Endothelial cell of umbilical vein (primary cell): Measurements from ENCODE around the gene PNPLA6. TPM values are rescaled to one million over a fixed set of nuclear protein-coding genes. Genes with fewer than 3 reads are reported as not detected.

Experiments used
- BruUV-seq: library from RNA; stranded (reverse); fragments of 400-500 nt; replicated peaks from 2 replicates; lab custom pipeline; 2021; lab: Mats Ljungman, UMichigan
- CTCF ChIA-PET: fragments of 300-600, 350-600 bp; sonication (Branson Sonifier 250); formaldehyde crosslinking; loops from one replicate; lab custom pipeline; 2021; ENCODE audit warnings: antibody characterized with exemption, inconsistent platforms; lab: Charles Lee
- POLR2A ChIA-PET: fragments of 300-600, 350-600 bp; sonication (Branson Sonifier 250); formaldehyde crosslinking; loops from one replicate; lab custom pipeline; 2021; ENCODE audit warnings: antibody characterized with exemption, inconsistent platforms; lab: Charles Lee
- DNase-seq: peaks from one replicate; pipeline ENCODE4 v3.0.0-alpha.2; 2011; ENCODE audit warnings: low read depth, low spot score
- FAIRE-seq: peaks from 2 replicates; lab custom pipeline; 2011; peaks lifted over from hg19 to GRCh38; lab: Jason Lieb, UNC
- H2AFZ ChIP-seq: 2 replicates; pipeline ENCODE4 v1.6.0; 2012; ENCODE audit warnings: low read depth, low read length, control low read depth, inconsistent platforms
- H3K27ac ChIP-seq: 2 replicates; pipeline ENCODE4 v1.5.1; 2011; ENCODE audit warnings: low read depth, mild to moderate bottlenecking, control low read depth, low read length, moderate library complexity; ENCODE audit not compliant: insufficient read depth
- H3K27me3 ChIP-seq, 2 experiments: 2 replicates each; pipeline versions ENCODE4 v1.6.0 to v1.6.1; 2011; ENCODE audit warnings: low read length in 2 of 2, mixed read lengths in 1 of 2; ENCODE audit not compliant: control insufficient read depth in 2 of 2, insufficient read depth in 2 of 2
- H3K36me3 ChIP-seq, 2 experiments: 2 replicates in 1 of 2; 3 replicates in 1 of 2; pipeline ENCODE4 v1.5.1; 2011; ENCODE audit warnings: low read length in 2 of 2, mild to moderate bottlenecking in 1 of 2, moderate library complexity in 1 of 2; ENCODE audit not compliant: control insufficient read depth in 2 of 2, insufficient read depth in 2 of 2; ENCODE audit errors: extremely low read depth in 1 of 2
- H3K4me1 ChIP-seq: 3 replicates; pipeline ENCODE4 v1.5.1; 2011; ENCODE audit warnings: mild to moderate bottlenecking, low read length; ENCODE audit not compliant: control insufficient read depth, insufficient read depth; ENCODE audit errors: extremely low read depth
- H3K4me2 ChIP-seq: 2 replicates; pipeline ENCODE4 v1.6.1; 2011; ENCODE audit warnings: low read length, control low read depth, mixed read lengths; ENCODE audit not compliant: insufficient read depth
- H3K4me3 ChIP-seq, 3 experiments: fragments of 200-600 bp in 1 of 3; sonication (generic), shearing (Covaris generic) in 1 of 3; replicated peaks in 1 of 3; 2 replicates each; pipeline ENCODE4 v1.5.1; 2011 to 2016; ENCODE audit warnings: control low read depth in 3 of 3, low read length in 3 of 3, mild to moderate bottlenecking in 2 of 3, inconsistent platforms in 1 of 3, low read depth in 1 of 3, moderate library complexity in 1 of 3; ENCODE audit not compliant: insufficient read depth in 1 of 3
- H3K79me2 ChIP-seq: 2 replicates; pipeline ENCODE4 v1.6.0; 2012; ENCODE audit warnings: low read length, inconsistent platforms; ENCODE audit not compliant: control insufficient read depth, insufficient read depth
- H3K9ac ChIP-seq: replicated peaks from 2 replicates; pipeline ENCODE3; 2011; ENCODE audit warnings: low read length, control low read depth; ENCODE audit not compliant: insufficient read depth; ENCODE audit errors: extremely low read depth
- H3K9me1 ChIP-seq: replicated peaks from 3 replicates; pipeline ENCODE4 v1.6.0; 2011; ENCODE audit warnings: mild to moderate bottlenecking, low read length; ENCODE audit not compliant: control insufficient read depth, insufficient read depth; ENCODE audit errors: extremely low read depth
- H3K9me3 ChIP-seq: replicated peaks from 2 replicates; pipeline ENCODE4 v1.5.1; 2012; ENCODE audit warnings: low read length, inconsistent platforms; ENCODE audit not compliant: control insufficient read depth, insufficient read depth
- H4K20me1 ChIP-seq: replicated peaks from 2 replicates; pipeline ENCODE3; 2011; ENCODE audit warnings: mild to moderate bottlenecking, low read length; ENCODE audit not compliant: control insufficient read depth, insufficient read depth; ENCODE audit errors: extremely low read depth
- EZH2 ChIP-seq: IDR thresholded peaks from 2 replicates; pipeline ENCODE4 v1.6.1; 2012; ENCODE audit warnings: borderline replicate concordance, low read depth, mild to moderate bottlenecking, moderate library complexity, low read length, inconsistent platforms; ENCODE audit not compliant: severe bottlenecking
- FOS ChIP-seq: IDR thresholded peaks from 2 replicates; pipeline ENCODE4 v1.6.1; 2011; ENCODE audit warnings: mild to moderate bottlenecking, low read length, moderate library complexity, borderline replicate concordance; ENCODE audit not compliant: insufficient read depth
- GATA2 ChIP-seq: IDR thresholded peaks from 2 replicates; pipeline ENCODE4 v1.7.0; 2011; ENCODE audit warnings: low read depth, mild to moderate bottlenecking, moderate library complexity, mixed read lengths, low read length; ENCODE audit not compliant: insufficient read length, insufficient read depth
- JUN ChIP-seq: IDR thresholded peaks from 2 replicates; pipeline ENCODE4 v1.6.1; 2011; ENCODE audit warnings: borderline replicate concordance, low read depth; ENCODE audit not compliant: insufficient read length, insufficient read depth
- MYC ChIP-seq: IDR thresholded peaks from one replicate; pipeline ENCODE4 v1.6.1; 2011; ENCODE audit warnings: mild to moderate bottlenecking, low read depth, low read length
- POLR2A ChIP-seq: IDR thresholded peaks from 2 replicates; pipeline ENCODE4 v1.6.1; 2012; ENCODE audit warnings: low read depth, mild to moderate bottlenecking, control low read depth, low read length
- POLR2AphosphoS5 ChIP-seq: IDR thresholded peaks from 2 replicates; pipeline ENCODE4 v1.6.1; 2012; ENCODE audit warnings: low read depth, mild to moderate bottlenecking, control low read depth, low read length, moderate library complexity; ENCODE audit not compliant: insufficient read depth
- dilution Hi-C: fragments of 300-500 bp; cut with MboI; formaldehyde crosslinking; loops from one replicate; pipeline ENCODE4 v1.15.0; 2019; ENCODE audit warnings: low sequenced_read_pairs; ENCODE audit not compliant: extremely low pct_ligation_motif_present
- intact Hi-C: fragments of 100-400 bp; cut with micrococcal nuclease; formaldehyde crosslinking; loops from one replicate; pipeline ENCODE4 v1.10.0; 2022
- polyA plus RNA-seq, 4 experiments: library from polyadenylated mRNA; depleted of rRNA in 3 of 4; stranded (reverse) in 3 of 4; unstranded in 1 of 4; fragments of >200 nt; gene quantifications; 2 replicates each; pipeline versions ENCODE4 v1.2.1 to v1.2.3, GENCODE V29; 2011 to 2012; ENCODE audit warnings: missing spikeins in 1 of 4
- total RNA-seq: library from RNA; stranded (reverse); gene quantifications from 2 replicates; pipeline ENCODE4 v1.2.3, GENCODE V29; 2021
- TF ChIP-seq, protein P1 (sequence below), 2 donors: IDR thresholded peaks; 1 replicate in 1 of 2; 2 replicates in 1 of 2; pipeline ENCODE4 v1.5.1; 2011; ENCODE audit warnings: low read length in 2 of 2, mild to moderate bottlenecking in 2 of 2, moderate library complexity in 2 of 2, control low read depth in 1 of 2, inconsistent platforms in 1 of 2, low read depth in 1 of 2; ENCODE audit not compliant: insufficient read depth in 1 of 2; ENCODE audit errors: extremely low read depth in 1 of 2
- TF ChIP-seq, protein P2 (sequence below): IDR thresholded peaks from 2 replicates; pipeline ENCODE4 v1.6.1; 2011; ENCODE audit not compliant: insufficient read depth, insufficient read length

Gene PNPLA6
- total and polyA plus RNA-seq, 2 donors (not counting 3 experiments of a cell fraction or from before 2014, with no cell fraction given), result 106 to 164 TPM

DNA sequence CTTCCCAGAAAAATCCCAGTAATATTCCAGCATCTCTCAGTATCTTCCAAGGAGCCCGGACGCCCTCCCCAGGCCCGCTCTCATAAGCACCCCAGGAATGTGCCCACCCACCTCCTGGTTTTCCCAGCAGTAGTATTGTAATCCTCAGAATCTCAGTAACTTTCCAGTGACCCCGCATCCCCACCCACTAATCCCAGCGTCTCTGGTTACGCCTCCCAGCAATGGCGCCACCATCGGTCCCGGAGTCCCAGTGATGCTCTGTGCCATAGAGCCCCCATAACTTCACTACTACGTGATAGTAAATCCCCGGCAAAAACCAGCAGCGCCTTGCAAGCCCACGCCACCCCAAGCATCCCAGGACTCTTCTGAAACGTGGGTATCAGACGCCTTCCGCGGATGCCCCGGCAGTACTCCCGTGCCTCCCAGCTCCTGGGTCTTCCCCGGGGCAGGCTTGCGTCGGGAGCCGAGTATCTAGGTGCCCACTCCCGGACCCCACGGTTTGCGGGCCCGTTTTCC, 928 bp upstream of the PNPLA6 start:
- no peaks in the 10 kb centered on the region for H3K27me3 ChIP-seq
- peak overlapping the region; percentile 50 for H3K27ac ChIP-seq
- no peaks in the 10 kb centered on the region for H4K20me1 ChIP-seq
- TF ChIP-seq POLR2AphosphoS5 (no peak), POLR2A (peak; percentile 50), EZH2 (no peak), FOS (no peak), GATA2 (no peak), MYC (no peak), JUN (no peak)
- TF ChIP-seq, protein P1, sequence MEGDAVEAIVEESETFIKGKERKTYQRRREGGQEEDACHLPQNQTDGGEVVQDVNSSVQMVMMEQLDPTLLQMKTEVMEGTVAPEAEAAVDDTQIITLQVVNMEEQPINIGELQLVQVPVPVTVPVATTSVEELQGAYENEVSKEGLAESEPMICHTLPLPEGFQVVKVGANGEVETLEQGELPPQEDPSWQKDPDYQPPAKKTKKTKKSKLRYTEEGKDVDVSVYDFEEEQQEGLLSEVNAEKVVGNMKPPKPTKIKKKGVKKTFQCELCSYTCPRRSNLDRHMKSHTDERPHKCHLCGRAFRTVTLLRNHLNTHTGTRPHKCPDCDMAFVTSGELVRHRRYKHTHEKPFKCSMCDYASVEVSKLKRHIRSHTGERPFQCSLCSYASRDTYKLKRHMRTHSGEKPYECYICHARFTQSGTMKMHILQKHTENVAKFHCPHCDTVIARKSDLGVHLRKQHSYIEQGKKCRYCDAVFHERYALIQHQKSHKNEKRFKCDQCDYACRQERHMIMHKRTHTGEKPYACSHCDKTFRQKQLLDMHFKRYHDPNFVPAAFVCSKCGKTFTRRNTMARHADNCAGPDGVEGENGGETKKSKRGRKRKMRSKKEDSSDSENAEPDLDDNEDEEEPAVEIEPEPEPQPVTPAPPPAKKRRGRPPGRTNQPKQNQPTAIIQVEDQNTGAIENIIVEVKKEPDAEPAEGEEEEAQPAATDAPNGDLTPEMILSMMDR (IDR thresholded peaks at IDR 0.05; ENCODE audit: extremely low read depth in 1 of 2, insufficient read depth in 1 of 2, low read depth in 1 of 2, low read length in 2 of 2), result peak; percentile 3 to 16
- TF ChIP-seq, protein P2, sequence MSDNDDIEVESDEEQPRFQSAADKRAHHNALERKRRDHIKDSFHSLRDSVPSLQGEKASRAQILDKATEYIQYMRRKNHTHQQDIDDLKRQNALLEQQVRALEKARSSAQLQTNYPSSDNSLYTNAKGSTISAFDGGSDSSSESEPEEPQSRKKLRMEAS, result no peak
- H3K4me2 ChIP-seq, result peak overlapping the region; percentile 93
- intact Hi-C loops (loop anchor here (1.0 to 5.0 kb wide), 5 partner anchors 12 to 180 kb away; partner anchors contain the start of genes MCOLN1, PET100, PEX11G and XAB2), dilution Hi-C loops (no loop called here)
- peak overlapping the region; percentile 74 for H2AFZ ChIP-seq
- no peaks in the 10 kb centered on the region for H3K79me2 ChIP-seq
- ChIA-PET POLR2A (interaction anchor here (1.5 kb wide), 1 partner anchor 13 kb away, joined by 4 read pairs; the partner anchor contains the start of gene MCOLN1), CTCF (interaction anchor here (1.0 to 2.2 kb wide), 5 partner anchors 11 to 180 kb away, joined by 3 to 6 read pairs (median 4); no protein-coding TSS in a partner anchor)
- H3K9ac ChIP-seq, result peak overlapping the region; percentile 71
- DNase-seq (peak; percentile 90), FAIRE-seq (peak; percentile 88)
- no peaks in the 10 kb centered on the region for H3K9me3 ChIP-seq
- BruUV-seq, result no TSS peak
- H3K36me3 ChIP-seq, result peaks cover 3% of the 10 kb centered on the region in 2 experiments
- H3K4me1 ChIP-seq, result peaks cover 8% of the 10 kb centered on the region
- H3K4me3 ChIP-seq, result peak overlapping the region; percentile 55 to 97 (median 82)
- H3K9me1 ChIP-seq, result no peaks in the 10 kb centered on the region
